HepG2 (cell line): ENCODE measurements around the gene MFSD2B. TPM values are rescaled to one million over a fixed set of nuclear protein-coding genes. Genes with fewer than 3 reads are reported as not detected.

ENCODE experiments used
- ATAC-seq: fragments of 200-7000 bp; cut with Tn5 transposase; 3 replicates; pipeline ENCODE4 v1.9.1; 2020; ENCODE audit warnings: mild to moderate bottlenecking, moderate library complexity
- BruUV-seq: library from RNA; stranded (reverse); fragments of 400-500 nt; replicated peaks from 2 replicates; lab custom pipeline; 2021; lab: Mats Ljungman, UMichigan
- CTCF ChIA-PET: fragments of 300-600 bp; formaldehyde crosslinking; extraction: SDS; loops from one replicate; lab custom pipeline; 2021; ENCODE audit warnings: low total read pairs, inconsistent platforms, low intra/inter-chr PET ratio; lab: Yijun Ruan, JAX
- POLR2A ChIA-PET: fragments of 350-600 bp; sonication (Branson Sonifier 250); formaldehyde crosslinking; loops from one replicate; lab custom pipeline; 2020; ENCODE audit warnings: antibody characterized with exemption, inconsistent platforms; lab: Yijun Ruan, JAX
- DNase-seq: peaks from one replicate; pipeline ENCODE4 v3.0.0-alpha.2; 2015; ENCODE audit warnings: low spot score
- FAIRE-seq: peaks from 3 replicates; lab custom pipeline; 2011; peaks lifted over from hg19 to GRCh38; lab: Jason Lieb, UNC
- H2AFZ ChIP-seq: one replicate; pipeline ENCODE4 v1.6.1; 2011; ENCODE audit warnings: low read length, inconsistent platforms
- H3K27ac ChIP-seq: fragments of 300-600 bp; 3 replicates; pipeline ENCODE4 v1.8.0; 2011; ENCODE audit warnings: mixed run types, mild to moderate bottlenecking, mixed read lengths, low read length, inconsistent platforms; ENCODE audit not compliant: insufficient read depth; ENCODE audit errors: extremely low read length
- H3K27me3 ChIP-seq, 2 experiments: fragments of 200-600 bp in 1 of 2; 2 replicates in 1 of 2; 3 replicates in 1 of 2; pipeline versions ENCODE4 v1.6.0 to v1.8.0; 2011; ENCODE audit warnings: low read length in 2 of 2, mild to moderate bottlenecking in 2 of 2, moderate library complexity in 2 of 2, inconsistent platforms in 1 of 2; ENCODE audit not compliant: insufficient read depth in 2 of 2, control insufficient read depth in 1 of 2
- H3K36me3 ChIP-seq, 2 experiments: fragments of 200-600 bp in 1 of 2; replicated peaks in 1 of 2; 2 replicates in 1 of 2; 3 replicates in 1 of 2; pipeline versions ENCODE4 v1.5.1 to v1.8.0; 2011; ENCODE audit warnings: low read length in 2 of 2, inconsistent platforms in 1 of 2; ENCODE audit not compliant: insufficient read depth in 2 of 2, control insufficient read depth in 1 of 2
- H3K4me1 ChIP-seq: 2 replicates; pipeline ENCODE4 v1.5.1; 2012; ENCODE audit warnings: low read length, inconsistent platforms; ENCODE audit not compliant: insufficient read depth
- H3K4me2 ChIP-seq: 2 replicates; pipeline ENCODE4 v1.6.0; 2011; ENCODE audit warnings: low read depth, low read length, inconsistent platforms
- H3K4me3 ChIP-seq, 3 experiments: fragments of 200-600 bp in 1 of 3; sonication (generic), shearing (Covaris generic) in 1 of 3; replicated peaks in 1 of 3; 2 replicates each; pipeline ENCODE4 v1.5.1; 2011 to 2016; ENCODE audit warnings: low read length in 3 of 3, inconsistent platforms in 2 of 3, low read depth in 2 of 3, mild to moderate bottlenecking in 2 of 3, control low read depth in 1 of 3, mixed read lengths in 1 of 3; ENCODE audit not compliant: insufficient read depth in 1 of 3
- H3K79me2 ChIP-seq: one replicate; pipeline ENCODE4 v1.6.1; 2011; ENCODE audit warnings: low read length, inconsistent platforms; ENCODE audit not compliant: insufficient read depth
- H3K9ac ChIP-seq: 2 replicates; pipeline ENCODE4 v1.6.0; 2011; ENCODE audit warnings: mild to moderate bottlenecking, low read depth, low read length, inconsistent platforms; ENCODE audit not compliant: insufficient read depth
- H3K9me3 ChIP-seq: 2 replicates; pipeline ENCODE4 v1.5.1; 2012; ENCODE audit warnings: mild to moderate bottlenecking, low read length
- H4K20me1 ChIP-seq: 2 replicates; pipeline ENCODE4 v1.6.0; 2011; ENCODE audit warnings: inconsistent platforms, mild to moderate bottlenecking, low read length, moderate library complexity; ENCODE audit not compliant: insufficient read depth
- DNMT3B ChIP-seq: conservative IDR thresholded peaks from 2 replicates; pipeline ENCODE4 v1.6.1; 2016; ENCODE audit warnings: missing biosample characterization, control low read depth
- MED1 ChIP-seq: sonication (generic); formaldehyde crosslinking; IDR thresholded peaks from 2 replicates; pipeline ENCODE4 v1.4.0; 2020; ENCODE audit warnings: missing genetic modification reagents
- MTA1 ChIP-seq: sonication (generic); formaldehyde crosslinking; IDR thresholded peaks from 2 replicates; pipeline ENCODE4 v1.4.0; 2020; ENCODE audit warnings: missing genetic modification reagents, mild to moderate bottlenecking, borderline replicate concordance
- NCOA5 ChIP-seq: sonication (generic); formaldehyde crosslinking; IDR thresholded peaks from 2 replicates; pipeline ENCODE4 v1.4.0; 2020; ENCODE audit warnings: missing genetic modification reagents
- SATB2 ChIP-seq: sonication (generic); formaldehyde crosslinking; IDR thresholded peaks from 2 replicates; pipeline ENCODE4 v1.5.0; 2020; ENCODE audit warnings: missing genetic modification reagents
- ZBTB26 ChIP-seq: IDR thresholded peaks from 2 replicates; pipeline ENCODE4 v1.6.1; 2016; ENCODE audit warnings: missing compliant biosample characterization, missing genetic modification reagents, borderline replicate concordance
- ZNF10 ChIP-seq: sonication (generic); formaldehyde crosslinking; IDR thresholded peaks from 2 replicates; pipeline ENCODE4 v1.4.0; 2020; ENCODE audit warnings: mild to moderate bottlenecking, low read depth, missing genetic modification reagents, borderline replicate concordance
- ZNF292 ChIP-seq: sonication (generic); formaldehyde crosslinking; IDR thresholded peaks from 2 replicates; pipeline ENCODE4 v1.8.1; 2022; ENCODE audit warnings: mild to moderate bottlenecking, low read depth, missing genetic modification reagents, borderline replicate concordance
- ZNF317 ChIP-seq: sonication (generic); formaldehyde crosslinking; IDR thresholded peaks from 2 replicates; pipeline ENCODE4 v1.5.0; 2020; ENCODE audit warnings: mild to moderate bottlenecking, missing genetic modification reagents
- ZNF552 ChIP-seq: sonication (generic); formaldehyde crosslinking; IDR thresholded peaks from 2 replicates; pipeline ENCODE4 v1.9.0; 2022; ENCODE audit warnings: missing genetic modification reagents, mild to moderate bottlenecking, borderline replicate concordance
- ZNF570 ChIP-seq: sonication (generic); formaldehyde crosslinking; IDR thresholded peaks from 2 replicates; pipeline ENCODE4 v1.4.0; 2020; ENCODE audit warnings: mild to moderate bottlenecking, missing genetic modification reagents, borderline replicate concordance
- ZNF788 ChIP-seq: sonication (generic); formaldehyde crosslinking; IDR thresholded peaks from 2 replicates; pipeline ENCODE4 v1.5.0; 2020; ENCODE audit warnings: mild to moderate bottlenecking, missing genetic modification reagents, borderline replicate concordance
- ZSCAN9 ChIP-seq: IDR thresholded peaks from 2 replicates; pipeline ENCODE4 v1.6.1; 2016; ENCODE audit warnings: borderline replicate concordance
- WGBS: methylation state at CpG from one replicate; pipeline ENCODE4 v1.1.6; 2017; ENCODE audit warnings: low lambda C conversion rate; 5-methylcytosine and 5-hydroxymethylcytosine counted together
- in situ Hi-C: cut with HindIII; loops from 2 replicates; pipeline ENCODE4 v1.10.0; 2017; ENCODE audit warnings: low pct_unique_long_range_greater_than_20kb; ENCODE audit not compliant: extremely low pct_ligation_motif_present
- intact Hi-C: fragments of 100-400 bp; cut with micrococcal nuclease; formaldehyde crosslinking; loops from one replicate; pipeline ENCODE4 v1.10.0; 2022; ENCODE audit not compliant: unreplicated experiment
- polyA plus RNA-seq, 8 experiments: library from polyadenylated mRNA; depleted of rRNA in 3 of 8; stranded (reverse) in 7 of 8; unstranded in 1 of 8; fragments of >200 nt; fragmentation: Illumina TruSeq in 4 of 8; extraction: Trizol in 4 of 8; gene quantifications; 2 replicates each; pipeline versions ENCODE4 v1.2.1 to v1.2.3, GENCODE V29; 2011 to 2016; ENCODE audit warnings: low read depth in 4 of 8, missing spikeins in 1 of 8, mixed read lengths in 1 of 8; ENCODE audit not compliant: insufficient read depth in 1 of 8
- total RNA-seq, 5 experiments: library from RNA; depleted of rRNA; stranded (reverse); fragments of >200 nt; fragmentation: Illumina TruSeq; extraction: Trizol; gene quantifications; 2 replicates each; pipeline ENCODE4 v1.2.3, GENCODE V29; 2016; ENCODE audit warnings: low read depth in 1 of 5
- TF ChIP-seq, protein P1 (sequence below): sonication (generic); formaldehyde crosslinking; IDR thresholded peaks from 2 replicates; pipeline ENCODE4 v1.4.0; 2020; ENCODE audit warnings: missing genetic modification reagents, borderline replicate concordance

The MFSD2B gene
- total and polyA plus RNA-seq, 2 of the 13 experiments (the other 11 are each of a cell fraction or from before 2014, with no cell fraction given) = 0.21 to 0.93 TPM

- intact Hi-C loops = loop anchor here (1.0 kb wide), 2 partner anchors 37 to 98 kb away; partner anchors contain the start of gene ATAD2B
- POLR2A ChIA-PET = interaction anchor here (1.4 to 5.2 kb wide), 6 partner anchors 9 to 98 kb away, joined by 4 to 20 read pairs (median 13); partner anchors contain the start of genes ATAD2B, TP53I3 and WDCP
Observed at GRCh38 chr2:24024996-24025663, 15.2 kb downstream of the MFSD2B start.

DNA sequence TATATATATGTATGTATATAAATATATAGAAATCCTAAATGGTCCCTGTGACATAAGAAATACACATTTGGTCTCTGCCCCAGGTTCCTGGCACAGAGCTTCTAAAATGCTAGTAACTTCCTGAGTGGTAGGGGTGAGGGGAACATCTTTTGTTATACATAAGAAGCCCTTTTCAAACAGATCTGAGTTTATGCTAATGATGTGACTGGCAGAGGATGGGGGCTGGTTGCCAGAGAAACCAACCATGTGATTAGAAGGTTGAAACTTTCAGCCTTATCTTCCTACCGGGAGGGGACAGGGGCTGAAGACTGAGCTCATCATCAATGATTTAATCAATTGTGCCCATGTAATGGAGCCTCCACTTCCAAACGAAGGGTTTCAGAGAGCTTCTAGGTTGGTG lies 16.3 kb downstream of the MFSD2B start:
- ChIA-PET POLR2A (interaction anchor here (1.4 to 5.2 kb wide), 6 partner anchors 11 to 100 kb away, joined by 4 to 20 read pairs (median 13); partner anchors contain the start of genes ATAD2B, TP53I3 and WDCP), CTCF (no interaction called here)
- in situ Hi-C loops = loop anchor here (10.0 kb wide), 1 partner anchor 139 kb away; no protein-coding TSS in a partner anchor
- intact Hi-C loops = no loop called here
- WGBS = 95% methylated on average over 2 of the region's 2 CpGs
- Histone ChIP-seq H4K20me1 (no peaks in the 10 kb centered on the region), H3K9ac (no peak overlapping the region), H3K4me2 (no peak overlapping the region), H2AFZ (no peak overlapping the region), H3K9me3 (no peaks in the 10 kb centered on the region), H3K36me3 (peaks cover 24 to 46% of the 10 kb centered on the region in 2 experiments), H3K79me2 (no peaks in the 10 kb centered on the region), H3K27me3 (no peaks in the 10 kb centered on the region), H3K4me3 (no peak overlapping the region), H3K4me1 (peaks cover 33% of the 10 kb centered on the region), H3K27ac (no peak overlapping the region)
- FAIRE-seq (no peak), ATAC-seq (no peak), DNase-seq (no peak)
- no TSS peak for BruUV-seq
- no peak for TF ChIP-seq MTA1
- TF ChIP-seq ZNF552 (CRISPR knock-in tag) = no peak
- no peak for TF ChIP-seq NCOA5 (CRISPR knock-in tag)
- no peak for TF ChIP-seq ZBTB26 (CRISPR knock-in tag)
- TF ChIP-seq, protein P1, sequence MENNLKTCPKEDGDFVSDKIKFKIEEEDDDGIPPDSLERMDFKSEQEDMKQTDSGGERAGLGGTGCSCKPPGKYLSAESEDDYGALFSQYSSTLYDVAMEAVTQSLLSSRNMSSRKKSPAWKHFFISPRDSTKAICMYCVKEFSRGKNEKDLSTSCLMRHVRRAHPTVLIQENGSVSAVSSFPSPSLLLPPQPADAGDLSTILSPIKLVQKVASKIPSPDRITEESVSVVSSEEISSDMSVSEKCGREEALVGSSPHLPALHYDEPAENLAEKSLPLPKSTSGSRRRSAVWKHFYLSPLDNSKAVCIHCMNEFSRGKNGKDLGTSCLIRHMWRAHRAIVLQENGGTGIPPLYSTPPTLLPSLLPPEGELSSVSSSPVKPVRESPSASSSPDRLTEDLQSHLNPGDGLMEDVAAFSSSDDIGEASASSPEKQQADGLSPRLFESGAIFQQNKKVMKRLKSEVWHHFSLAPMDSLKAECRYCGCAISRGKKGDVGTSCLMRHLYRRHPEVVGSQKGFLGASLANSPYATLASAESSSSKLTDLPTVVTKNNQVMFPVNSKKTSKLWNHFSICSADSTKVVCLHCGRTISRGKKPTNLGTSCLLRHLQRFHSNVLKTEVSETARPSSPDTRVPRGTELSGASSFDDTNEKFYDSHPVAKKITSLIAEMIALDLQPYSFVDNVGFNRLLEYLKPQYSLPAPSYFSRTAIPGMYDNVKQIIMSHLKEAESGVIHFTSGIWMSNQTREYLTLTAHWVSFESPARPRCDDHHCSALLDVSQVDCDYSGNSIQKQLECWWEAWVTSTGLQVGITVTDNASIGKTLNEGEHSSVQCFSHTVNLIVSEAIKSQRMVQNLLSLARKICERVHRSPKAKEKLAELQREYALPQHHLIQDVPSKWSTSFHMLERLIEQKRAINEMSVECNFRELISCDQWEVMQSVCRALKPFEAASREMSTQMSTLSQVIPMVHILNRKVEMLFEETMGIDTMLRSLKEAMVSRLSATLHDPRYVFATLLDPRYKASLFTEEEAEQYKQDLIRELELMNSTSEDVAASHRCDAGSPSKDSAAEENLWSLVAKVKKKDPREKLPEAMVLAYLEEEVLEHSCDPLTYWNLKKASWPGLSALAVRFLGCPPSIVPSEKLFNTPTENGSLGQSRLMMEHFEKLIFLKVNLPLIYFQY (CRISPR knock-in tag) = no peak
- no peak for TF ChIP-seq SATB2
- TF ChIP-seq ZSCAN9 (CRISPR knock-in tag) = no peak
- no peak for TF ChIP-seq ZNF317 (CRISPR knock-in tag)

More at GRCh38 chr2:24024996-24025663, 15.2 kb downstream of the MFSD2B start:
- no TSS peak for BruUV-seq
- no peaks in the 10 kb centered on the region for H3K27me3 ChIP-seq
- FAIRE-seq (no peak), DNase-seq (no peak), ATAC-seq (no peak)
- no peaks in the 10 kb centered on the region for H3K9me3 ChIP-seq
- TF ChIP-seq MED1 (no peak), ZNF10 (CRISPR knock-in tag) (no peak), ZNF570 (CRISPR knock-in tag) (no peak), ZNF292 (no peak), DNMT3B (CRISPR knock-in tag) (no peak), ZNF788 (CRISPR knock-in tag) (no peak)
- no peaks in the 10 kb centered on the region for H3K79me2 ChIP-seq
- H3K27ac ChIP-seq = no peak overlapping the region
- H3K36me3 ChIP-seq = peaks cover 17 to 35% of the 10 kb centered on the region in 2 experiments
- no peaks in the 10 kb centered on the region for H4K20me1 ChIP-seq
- no peak overlapping the region for H3K9ac ChIP-seq
- CTCF ChIA-PET = interaction anchor here (1.4 kb wide), 1 partner anchor 37 kb away, joined by 5 read pairs; no protein-coding TSS in a partner anchor
- 93% methylated on average over 17 of the region's 17 CpGs for WGBS
- H3K4me3 ChIP-seq = no peak overlapping the region
- no peak overlapping the region for H2AFZ ChIP-seq
- H3K4me2 ChIP-seq = no peak overlapping the region
- H3K4me1 ChIP-seq = peaks cover 37% of the 10 kb centered on the region
- in situ Hi-C loops = loop anchor here (5.0 to 10.0 kb wide), 2 partner anchors 37 to 140 kb away; no protein-coding TSS in a partner anchor
